Neural cell (in vitro differentiated cells): ENCODE results near the gene PRPH.

Experiments used
- EP300 ChIP-seq: fragments of 450-650 bp; conservative IDR thresholded peaks from 2 replicates; pipeline ENCODE4 v1.6.1; 2014; ENCODE audit warnings: antibody characterized with exemption, mild to moderate bottlenecking, moderate library complexity; ENCODE audit not compliant: poor library complexity, severe bottlenecking
- EZH2 ChIP-seq: fragments of 200-600, 300-800 bp; shearing (Covaris generic), sonication (generic); IDR thresholded peaks from 2 replicates; pipeline ENCODE4 v1.6.1; 2014; ENCODE audit warnings: antibody characterized with exemption, low read length, borderline replicate concordance, mild to moderate bottlenecking; ENCODE audit not compliant: insufficient read depth, poor library complexity, severe bottlenecking
- MXI1 ChIP-seq: fragments of 450-650 bp; conservative IDR thresholded peaks from 2 replicates; pipeline ENCODE4 v1.6.1; 2014; ENCODE audit warnings: antibody characterized with exemption, mild to moderate bottlenecking; ENCODE audit not compliant: poor library complexity, severe bottlenecking
- POLR2AphosphoS5 ChIP-seq: IDR thresholded peaks from 2 replicates; pipeline ENCODE4 v1.6.1; 2012
- RAD21 ChIP-seq: fragments of 450-650 bp; conservative IDR thresholded peaks from 2 replicates; pipeline ENCODE4 v1.6.1; 2014; ENCODE audit warnings: antibody characterized with exemption, mild to moderate bottlenecking, moderate library complexity
- TAF1 ChIP-seq: IDR thresholded peaks from 2 replicates; pipeline ENCODE4 v1.6.1; 2012; ENCODE audit warnings: low read depth
- TF ChIP-seq, protein P1 (sequence below): fragments of 450-650 bp; IDR thresholded peaks from 2 replicates; pipeline ENCODE4 v1.5.1; 2014; ENCODE audit warnings: antibody characterized with exemption, mild to moderate bottlenecking, moderate library complexity; ENCODE audit not compliant: poor library complexity, severe bottlenecking
- TF ChIP-seq, protein P2 (sequence below): IDR thresholded peaks from 2 replicates; pipeline ENCODE4 v1.6.1; 2012; ENCODE audit warnings: borderline replicate concordance

DNA sequence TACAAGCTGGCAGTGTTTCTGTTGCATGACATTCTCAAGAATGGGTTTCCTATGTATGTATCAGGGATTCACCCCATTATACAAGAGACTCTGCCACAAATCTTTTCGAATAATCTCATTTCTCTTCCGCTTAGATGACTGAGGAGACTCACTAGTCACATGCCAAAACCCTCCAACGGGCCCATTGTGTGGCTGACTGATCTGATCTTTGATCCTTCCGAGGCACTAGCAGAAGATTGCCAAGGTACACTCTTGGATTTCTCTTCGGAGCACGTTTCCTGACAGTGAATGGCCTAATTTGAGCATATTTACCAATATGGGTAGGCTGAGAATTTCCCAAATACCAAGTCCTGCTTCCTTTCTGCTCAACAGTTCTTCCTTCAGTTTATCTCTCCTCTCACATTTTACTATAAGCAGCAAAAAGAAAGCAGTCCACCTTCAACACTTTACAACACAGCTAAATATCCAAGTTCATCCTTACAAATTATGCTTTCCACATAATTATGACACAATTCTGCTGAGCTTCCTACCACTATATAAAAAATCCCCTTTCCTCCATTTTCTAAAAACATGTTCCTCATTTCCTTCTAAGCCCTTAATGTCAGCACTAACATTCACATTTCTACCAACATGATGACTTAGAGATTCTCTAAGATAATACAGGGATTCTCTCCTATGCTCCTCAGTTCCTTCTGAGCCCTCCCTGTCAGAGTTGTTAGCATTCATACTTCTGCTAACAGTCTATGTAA, 11.0 kb downstream of the PRPH start:
- TF ChIP-seq MXI1 (no peak), RAD21 (no peak), POLR2AphosphoS5 (no peak), EZH2 (no peak), EP300 (no peak), TAF1 (no peak)
- TF ChIP-seq, protein P1, sequence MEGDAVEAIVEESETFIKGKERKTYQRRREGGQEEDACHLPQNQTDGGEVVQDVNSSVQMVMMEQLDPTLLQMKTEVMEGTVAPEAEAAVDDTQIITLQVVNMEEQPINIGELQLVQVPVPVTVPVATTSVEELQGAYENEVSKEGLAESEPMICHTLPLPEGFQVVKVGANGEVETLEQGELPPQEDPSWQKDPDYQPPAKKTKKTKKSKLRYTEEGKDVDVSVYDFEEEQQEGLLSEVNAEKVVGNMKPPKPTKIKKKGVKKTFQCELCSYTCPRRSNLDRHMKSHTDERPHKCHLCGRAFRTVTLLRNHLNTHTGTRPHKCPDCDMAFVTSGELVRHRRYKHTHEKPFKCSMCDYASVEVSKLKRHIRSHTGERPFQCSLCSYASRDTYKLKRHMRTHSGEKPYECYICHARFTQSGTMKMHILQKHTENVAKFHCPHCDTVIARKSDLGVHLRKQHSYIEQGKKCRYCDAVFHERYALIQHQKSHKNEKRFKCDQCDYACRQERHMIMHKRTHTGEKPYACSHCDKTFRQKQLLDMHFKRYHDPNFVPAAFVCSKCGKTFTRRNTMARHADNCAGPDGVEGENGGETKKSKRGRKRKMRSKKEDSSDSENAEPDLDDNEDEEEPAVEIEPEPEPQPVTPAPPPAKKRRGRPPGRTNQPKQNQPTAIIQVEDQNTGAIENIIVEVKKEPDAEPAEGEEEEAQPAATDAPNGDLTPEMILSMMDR = no peak
- TF ChIP-seq, protein P2, sequence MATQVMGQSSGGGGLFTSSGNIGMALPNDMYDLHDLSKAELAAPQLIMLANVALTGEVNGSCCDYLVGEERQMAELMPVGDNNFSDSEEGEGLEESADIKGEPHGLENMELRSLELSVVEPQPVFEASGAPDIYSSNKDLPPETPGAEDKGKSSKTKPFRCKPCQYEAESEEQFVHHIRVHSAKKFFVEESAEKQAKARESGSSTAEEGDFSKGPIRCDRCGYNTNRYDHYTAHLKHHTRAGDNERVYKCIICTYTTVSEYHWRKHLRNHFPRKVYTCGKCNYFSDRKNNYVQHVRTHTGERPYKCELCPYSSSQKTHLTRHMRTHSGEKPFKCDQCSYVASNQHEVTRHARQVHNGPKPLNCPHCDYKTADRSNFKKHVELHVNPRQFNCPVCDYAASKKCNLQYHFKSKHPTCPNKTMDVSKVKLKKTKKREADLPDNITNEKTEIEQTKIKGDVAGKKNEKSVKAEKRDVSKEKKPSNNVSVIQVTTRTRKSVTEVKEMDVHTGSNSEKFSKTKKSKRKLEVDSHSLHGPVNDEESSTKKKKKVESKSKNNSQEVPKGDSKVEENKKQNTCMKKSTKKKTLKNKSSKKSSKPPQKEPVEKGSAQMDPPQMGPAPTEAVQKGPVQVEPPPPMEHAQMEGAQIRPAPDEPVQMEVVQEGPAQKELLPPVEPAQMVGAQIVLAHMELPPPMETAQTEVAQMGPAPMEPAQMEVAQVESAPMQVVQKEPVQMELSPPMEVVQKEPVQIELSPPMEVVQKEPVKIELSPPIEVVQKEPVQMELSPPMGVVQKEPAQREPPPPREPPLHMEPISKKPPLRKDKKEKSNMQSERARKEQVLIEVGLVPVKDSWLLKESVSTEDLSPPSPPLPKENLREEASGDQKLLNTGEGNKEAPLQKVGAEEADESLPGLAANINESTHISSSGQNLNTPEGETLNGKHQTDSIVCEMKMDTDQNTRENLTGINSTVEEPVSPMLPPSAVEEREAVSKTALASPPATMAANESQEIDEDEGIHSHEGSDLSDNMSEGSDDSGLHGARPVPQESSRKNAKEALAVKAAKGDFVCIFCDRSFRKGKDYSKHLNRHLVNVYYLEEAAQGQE = no peak
